A549 treated with GW870086 at 1 μM for 4 hours (cell line): ENCODE measurements around the gene PRMT2. TPM values are rescaled to one million over a fixed set of nuclear protein-coding genes. Genes with fewer than 3 reads are reported as not detected.

Source experiments
- total RNA-seq: library from RNA; stranded (reverse); fragments of 200-300 nt; extraction: Qiagen RNA extraction; gene quantifications from 5 replicates; pipeline ENCODE4 v1.2.3, GENCODE V29; 2022; ENCODE audit warnings: low read depth

Gene PRMT2
- total RNA-seq, result 47.8 to 54.2 TPM (median 50.3 TPM) in 5 replicates

DNA sequence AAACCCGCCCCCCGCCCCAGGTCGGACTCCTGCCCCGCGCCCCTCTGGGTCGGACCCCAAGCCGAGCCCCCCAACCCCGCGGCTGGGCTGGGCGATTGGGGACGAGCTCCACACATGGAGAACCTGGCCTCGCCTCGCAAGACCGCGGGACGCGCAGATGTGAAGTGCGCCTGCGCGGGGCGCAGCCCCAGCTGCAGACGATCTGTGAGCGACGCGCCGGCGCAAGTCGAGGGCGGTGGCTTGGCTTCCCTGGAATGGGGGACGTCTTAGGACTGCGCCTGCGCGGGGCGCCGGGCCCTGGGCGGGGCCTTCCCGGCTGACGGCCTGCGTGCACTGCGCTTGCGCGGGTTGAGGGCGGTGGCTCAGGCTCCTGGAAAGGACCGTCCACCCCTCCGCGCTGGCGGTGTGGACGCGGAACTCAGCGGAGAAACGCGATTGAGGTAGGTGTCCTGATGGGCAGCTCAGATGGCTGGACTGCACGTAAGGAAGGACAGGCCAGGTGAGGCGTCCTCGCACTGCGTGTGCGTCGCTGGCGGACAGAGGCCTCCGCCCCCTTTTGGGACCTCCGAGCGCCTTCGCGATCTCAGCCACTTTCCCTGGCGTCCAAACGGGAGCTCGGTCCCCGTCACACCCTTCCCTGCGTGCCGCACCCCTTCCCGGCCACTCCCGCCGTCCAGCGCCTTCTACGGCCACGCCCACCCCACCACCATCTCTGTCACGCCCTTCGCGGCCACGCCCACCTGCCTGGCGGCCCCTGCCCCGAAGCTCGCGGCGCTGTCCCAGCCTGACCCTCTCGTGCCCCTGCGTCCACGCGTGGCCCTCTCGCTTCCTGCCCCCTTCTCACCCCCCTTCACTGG, at the start of gene PRMT2:
Gene PRMT2, plus strand, starts transcription at position 351 of the 857 bp plus-strand sequence. CDS start 1,278 bp downstream, outside the sequence.

DNA sequence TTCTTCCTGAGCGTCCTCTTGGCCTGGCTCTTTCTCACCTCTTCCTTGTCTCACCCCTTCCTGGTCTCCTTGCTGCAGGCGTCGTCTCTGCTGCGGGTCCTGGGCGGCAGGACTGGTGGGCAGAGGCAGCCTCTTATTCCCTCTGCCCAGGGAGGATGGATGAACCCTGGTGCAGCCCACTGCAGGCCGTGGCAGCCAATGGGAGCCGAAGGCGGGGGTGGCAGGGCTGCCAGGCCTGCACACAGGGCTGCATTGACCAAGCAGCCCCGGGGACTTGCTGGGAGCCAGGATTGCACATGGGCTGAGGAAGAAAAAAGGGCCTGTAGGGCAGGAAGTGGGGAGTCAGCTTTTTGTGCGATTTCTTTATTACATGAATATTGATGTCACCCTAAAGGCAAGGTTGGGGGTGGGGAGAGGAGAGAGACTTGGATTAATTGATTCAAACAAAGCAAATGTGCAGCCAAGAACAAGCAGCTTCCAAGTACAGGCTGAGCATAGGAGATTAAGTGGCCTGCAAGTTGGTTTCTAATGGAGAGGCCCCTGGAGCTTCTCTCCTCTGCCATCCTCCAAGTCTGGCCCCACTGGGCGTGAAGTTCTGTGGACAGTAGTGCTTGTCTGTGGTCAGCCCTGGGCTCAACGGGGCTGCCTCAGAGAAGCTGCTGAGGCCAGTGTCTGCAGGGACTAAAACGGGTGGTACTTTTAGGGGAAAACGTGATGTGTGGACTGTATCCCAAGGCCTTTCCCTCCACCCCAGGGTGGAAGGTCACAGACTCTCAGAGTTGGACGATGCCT, 30.3 kb upstream of the PRMT2 start, which contains the start of gene S100B:
Gene S100B, minus strand, starts transcription at position 108 of the 792 bp plus-strand sequence. CDS start 2,667 bp downstream, outside the sequence.

Other genes with a start within 250 kb of the PRMT2 start
- gene DIP2A, start 176.8 kb upstream of the PRMT2 start, total RNA-seq, result 9.5 to 13.2 TPM (median 11.5 TPM) in 5 replicates
- gene S100B, start 30.6 kb upstream of the PRMT2 start, total RNA-seq, result not detected in 5 replicates